HG03064 (cell line): ENCODE measurements around the gene STEEP1.
A peak's percentile ranks its signal among the peaks of the same experiment; 100 is the strongest.

ENCODE experiments used
- ATAC-seq: cut with Tn5 transposase; IDR thresholded peaks from one replicate; pipeline ENCODE4 v1.9.1; 2021; ENCODE audit warnings: low read depth; ENCODE audit not compliant: unreplicated experiment

Gene STEEP1

DNA sequence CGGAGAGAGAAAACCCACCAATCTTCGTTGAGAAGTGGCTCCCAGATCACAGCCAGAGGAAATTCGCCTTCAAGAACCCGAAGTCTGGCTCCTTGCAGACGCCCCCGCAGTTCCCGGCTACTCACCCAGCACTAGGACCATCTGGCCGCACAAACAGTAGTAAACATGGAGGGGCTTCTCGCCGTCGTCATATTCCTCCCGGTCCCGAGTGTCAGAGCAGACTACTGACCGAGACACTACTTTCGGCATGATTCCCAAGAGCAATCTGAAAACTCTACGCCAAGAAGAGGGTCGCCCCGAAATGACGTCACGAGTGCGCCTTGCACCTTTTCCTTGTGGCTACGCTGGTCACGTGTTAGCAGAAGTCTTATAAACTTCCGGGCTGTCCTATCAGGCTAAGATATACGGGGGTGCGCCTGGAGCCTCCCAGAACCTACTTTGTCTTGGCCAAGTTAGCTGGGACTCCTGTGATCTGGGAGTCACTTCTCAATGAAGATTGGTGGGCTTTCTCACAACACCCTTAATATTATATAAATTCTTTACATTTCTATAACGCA, at the start of gene STEEP1:
Gene STEEP1, minus strand, starts transcription at position 303 of the 557 bp plus-strand sequence. Its CDS starts 54 bp downstream, at position 249.
- ATAC-seq = peak; percentile 78

DNA sequence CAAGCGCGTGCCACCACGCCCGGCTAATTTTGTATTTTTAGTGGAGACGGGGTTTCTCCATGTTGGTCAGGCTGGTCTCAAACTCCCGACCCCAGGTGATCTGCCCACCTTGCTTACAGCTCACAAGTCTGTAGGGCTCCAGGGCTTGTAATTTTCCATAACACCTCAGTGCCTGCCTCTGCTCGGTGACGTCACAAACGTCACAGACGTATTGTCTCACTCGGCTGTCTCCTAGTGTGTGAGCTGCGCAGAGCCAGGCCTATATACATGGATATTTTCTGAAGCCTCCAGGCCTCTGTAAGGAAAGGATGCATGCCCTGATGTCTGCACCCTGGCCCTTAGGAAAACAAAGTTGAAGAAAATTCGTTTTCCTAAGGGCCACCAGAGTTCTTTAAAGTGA, 49.6 kb upstream of the STEEP1 start:
- no peak for ATAC-seq

DNA sequence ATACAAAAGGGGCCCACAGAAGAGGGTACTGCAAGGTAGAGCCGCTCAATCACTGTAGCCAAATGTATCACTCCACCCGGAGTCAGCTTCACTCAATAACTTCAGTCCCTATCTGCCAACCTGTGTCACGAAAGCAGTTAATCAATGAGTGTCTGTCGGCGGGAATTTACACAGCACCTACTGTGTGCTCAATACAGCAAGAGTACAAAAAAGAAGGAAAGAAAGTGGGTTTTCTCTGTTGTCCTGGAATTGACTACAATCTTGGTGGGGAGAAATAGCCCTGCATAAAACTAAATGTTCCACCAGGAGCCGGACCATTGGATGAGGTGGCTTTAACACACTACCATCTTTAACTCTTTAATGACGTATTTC, 41.8 kb upstream of the STEEP1 start:
- ATAC-seq = no peak

DNA sequence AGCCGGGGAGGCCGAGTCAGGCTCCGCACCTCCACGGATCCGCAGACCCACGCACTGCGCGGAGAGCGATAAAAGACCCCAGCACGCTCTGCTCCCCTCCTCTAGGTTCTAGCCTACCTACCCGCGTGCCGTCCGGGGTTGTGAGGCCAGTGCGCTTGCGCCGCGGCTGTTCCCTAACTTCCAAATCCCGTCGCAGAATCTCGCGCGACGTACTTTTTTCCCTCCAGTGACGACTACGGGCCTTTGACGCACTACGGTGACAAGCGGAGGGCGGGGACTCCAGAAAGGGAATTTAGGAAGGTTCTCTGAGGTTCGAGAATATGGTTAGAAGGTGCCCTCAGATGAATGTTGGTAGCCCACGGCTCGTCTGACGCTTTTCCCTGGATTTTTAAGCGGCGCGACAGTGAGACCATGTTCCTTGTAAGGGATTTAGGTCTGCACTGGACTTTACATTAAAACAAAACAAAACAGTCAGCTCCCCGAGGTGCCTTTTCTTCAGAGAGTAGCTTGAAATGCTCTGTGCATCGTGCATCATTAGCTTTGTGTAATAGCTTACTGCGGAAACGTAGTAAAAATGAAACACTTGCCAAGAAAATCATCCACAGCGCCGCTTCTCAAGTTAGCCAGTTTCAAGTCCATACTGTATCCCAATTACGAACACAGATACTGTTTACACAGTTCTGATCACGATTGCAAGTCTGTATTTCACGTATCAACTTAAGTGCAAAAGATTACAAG, 41.2 kb upstream of the STEEP1 start, which contains the start of gene NKRF:
Gene NKRF, minus strand, starts transcription at position 145 of the 738 bp plus-strand sequence.
- ATAC-seq = no peak

DNA sequence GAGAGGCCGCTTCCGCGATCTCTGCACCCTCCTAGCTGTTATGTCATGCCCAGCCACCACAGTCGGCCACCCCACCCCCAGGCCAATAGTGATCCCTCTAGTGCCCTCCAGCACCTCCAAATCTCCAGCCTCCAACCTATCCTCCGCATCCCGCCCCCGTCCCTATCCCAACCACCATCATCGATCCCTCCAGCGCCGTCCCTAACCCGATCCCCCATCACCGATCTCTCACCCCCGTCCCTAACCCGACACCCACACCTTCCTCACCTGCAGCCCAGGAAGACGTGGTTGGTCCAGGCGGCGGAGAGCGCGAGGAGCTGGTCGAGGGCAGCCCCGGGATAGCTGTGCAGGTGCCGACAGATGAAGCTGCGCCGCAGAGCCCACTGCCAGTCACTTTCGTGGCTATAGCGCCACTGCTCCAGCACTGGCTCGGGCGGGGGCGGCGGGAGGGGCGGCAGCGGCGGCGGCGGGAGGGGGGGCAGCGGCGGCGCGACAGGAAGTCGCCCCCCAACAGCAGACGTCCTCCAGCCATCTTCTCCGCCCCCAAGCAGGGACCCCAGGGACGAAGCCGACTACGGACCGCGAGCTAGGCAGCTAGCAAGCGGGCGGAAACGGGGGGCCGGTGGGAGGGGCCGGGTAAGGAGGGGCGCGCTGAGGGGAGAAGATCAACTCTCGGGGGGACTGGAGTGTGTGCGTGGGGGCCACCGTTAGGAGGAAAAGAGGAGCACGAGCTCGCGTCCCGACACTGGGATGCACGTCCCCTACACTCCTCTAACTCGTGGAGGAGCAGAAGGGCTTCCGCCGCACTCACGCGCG, 40.5 kb upstream of the STEEP1 start:
- ATAC-seq = no peak

DNA sequence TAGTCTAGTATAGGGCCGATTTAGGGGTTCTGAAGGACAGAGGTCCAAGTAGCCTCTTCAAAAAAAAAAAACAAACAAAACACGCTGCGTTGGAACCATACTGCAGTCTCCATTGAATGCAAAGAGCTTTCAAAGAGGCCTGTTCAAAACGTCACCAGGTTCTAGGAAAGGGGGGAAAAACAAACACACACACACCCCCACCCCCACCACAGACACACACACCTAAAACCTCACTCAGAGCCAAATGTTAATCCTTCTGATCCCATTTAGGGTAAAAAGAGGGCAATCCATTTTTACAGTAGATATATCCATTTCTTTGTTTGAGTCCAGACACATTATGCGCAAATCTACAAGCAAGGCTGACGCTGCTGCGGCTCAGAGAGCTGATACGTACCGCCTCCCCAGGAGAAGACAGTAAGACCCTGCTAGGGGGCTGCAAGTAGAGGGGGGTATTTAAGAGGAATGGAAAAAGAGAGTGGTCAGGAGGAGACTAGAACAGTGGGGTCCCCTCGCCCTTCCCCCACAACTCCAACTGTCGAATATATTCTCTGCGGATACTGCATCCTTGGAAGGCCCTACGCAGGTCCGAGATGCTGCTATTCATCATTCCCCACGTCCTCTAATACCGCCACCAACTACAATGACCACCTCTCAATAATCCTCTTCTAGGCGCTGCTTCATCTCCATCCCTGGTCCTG, 39.7 kb upstream of the STEEP1 start:
- no peak for ATAC-seq

DNA sequence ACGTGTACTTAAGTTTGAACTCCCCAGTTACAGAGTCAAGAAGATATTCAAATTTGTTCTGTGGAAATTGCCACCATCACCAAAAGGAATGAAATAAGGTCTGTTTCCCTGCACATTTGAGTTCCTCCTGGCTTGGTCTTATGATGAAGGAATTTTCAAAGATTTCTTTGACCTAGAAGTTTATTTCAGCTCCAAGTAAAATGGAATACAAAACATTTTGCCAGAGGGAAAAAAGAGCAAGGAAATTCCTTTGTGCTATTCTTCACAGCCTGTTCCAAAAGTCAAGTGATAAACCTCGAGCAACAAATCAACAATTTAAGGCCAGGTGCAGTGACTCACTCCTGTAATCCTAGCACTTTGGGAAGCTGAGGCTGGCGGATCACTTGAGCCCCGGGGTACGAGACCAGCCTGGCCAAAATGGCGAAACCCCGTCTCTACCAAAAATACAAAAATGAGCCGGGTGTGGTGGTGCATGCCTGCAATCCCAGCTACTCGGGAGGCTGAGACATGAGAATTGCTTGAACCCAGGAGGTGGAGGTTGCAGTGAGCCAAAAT, 37.6 kb upstream of the STEEP1 start:
- no peak for ATAC-seq

DNA sequence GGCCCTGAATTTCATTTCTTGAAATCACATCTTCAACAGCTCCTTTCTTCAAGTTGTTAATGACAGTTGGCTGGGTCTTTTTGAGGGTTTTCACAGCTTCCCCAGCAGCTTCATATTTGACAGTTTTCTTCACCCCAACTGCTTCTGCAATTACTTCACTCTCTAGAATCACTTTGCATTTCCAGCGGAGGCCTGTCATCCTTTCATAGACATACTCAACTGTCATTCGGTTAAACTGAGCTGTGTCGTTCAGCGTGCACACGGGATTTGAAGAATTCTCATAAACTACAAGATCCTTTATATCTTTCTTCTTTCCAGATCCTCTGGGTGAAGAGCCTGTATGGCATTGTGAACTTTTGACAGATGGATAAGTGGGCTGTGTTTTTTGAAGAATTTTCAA, 24.6 kb upstream of the STEEP1 start:
- no peak for ATAC-seq

DNA sequence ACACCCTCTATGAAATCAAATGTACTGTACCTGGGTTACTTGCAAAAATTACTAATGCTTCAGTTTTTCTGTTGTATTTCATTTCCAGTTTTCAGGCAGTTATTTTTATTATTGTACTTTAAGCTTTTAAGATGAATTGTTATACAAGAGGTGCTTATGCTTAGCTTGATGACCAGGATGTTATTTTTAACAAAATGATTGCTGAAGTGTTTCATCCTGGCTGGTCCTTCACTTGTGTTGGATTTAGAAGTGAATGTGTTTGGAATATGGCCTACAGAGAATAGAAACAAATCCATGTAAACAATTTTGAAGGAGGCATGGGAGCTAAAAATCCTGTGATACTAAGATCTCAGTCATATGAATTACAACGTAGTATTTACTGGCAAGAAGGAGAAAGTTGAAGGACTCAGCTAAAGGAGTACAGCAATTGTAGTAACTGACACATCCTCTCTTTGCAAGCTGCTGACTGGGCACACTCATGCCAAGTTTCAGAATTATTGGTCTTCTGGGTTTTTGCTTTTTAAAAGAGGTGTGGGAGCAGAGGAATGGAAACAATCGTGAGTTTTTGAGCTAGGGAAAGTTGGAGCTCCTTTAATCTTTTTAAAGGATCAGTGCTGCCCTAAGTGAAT, 18.3 kb upstream of the STEEP1 start:
- no peak for ATAC-seq

DNA sequence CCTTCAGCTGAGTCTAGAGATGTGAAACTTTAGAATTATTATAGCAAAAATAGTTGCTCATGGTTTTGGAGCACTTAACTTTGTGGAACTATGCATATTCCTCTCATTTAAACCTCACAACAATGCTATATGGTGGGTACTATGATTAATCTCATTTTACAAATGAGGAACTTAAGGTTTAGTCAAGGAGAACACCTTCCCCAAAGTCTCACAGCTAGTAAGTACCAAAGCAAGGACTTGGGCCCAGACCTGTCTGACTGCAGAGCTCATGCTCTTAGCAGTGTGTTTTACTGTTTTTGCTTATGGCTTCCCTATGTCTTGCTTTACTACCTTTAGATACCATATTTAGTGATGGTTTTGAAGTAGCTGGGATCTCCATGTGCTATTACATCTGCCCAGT, 14.2 kb upstream of the STEEP1 start:
- ATAC-seq = no peak

DNA sequence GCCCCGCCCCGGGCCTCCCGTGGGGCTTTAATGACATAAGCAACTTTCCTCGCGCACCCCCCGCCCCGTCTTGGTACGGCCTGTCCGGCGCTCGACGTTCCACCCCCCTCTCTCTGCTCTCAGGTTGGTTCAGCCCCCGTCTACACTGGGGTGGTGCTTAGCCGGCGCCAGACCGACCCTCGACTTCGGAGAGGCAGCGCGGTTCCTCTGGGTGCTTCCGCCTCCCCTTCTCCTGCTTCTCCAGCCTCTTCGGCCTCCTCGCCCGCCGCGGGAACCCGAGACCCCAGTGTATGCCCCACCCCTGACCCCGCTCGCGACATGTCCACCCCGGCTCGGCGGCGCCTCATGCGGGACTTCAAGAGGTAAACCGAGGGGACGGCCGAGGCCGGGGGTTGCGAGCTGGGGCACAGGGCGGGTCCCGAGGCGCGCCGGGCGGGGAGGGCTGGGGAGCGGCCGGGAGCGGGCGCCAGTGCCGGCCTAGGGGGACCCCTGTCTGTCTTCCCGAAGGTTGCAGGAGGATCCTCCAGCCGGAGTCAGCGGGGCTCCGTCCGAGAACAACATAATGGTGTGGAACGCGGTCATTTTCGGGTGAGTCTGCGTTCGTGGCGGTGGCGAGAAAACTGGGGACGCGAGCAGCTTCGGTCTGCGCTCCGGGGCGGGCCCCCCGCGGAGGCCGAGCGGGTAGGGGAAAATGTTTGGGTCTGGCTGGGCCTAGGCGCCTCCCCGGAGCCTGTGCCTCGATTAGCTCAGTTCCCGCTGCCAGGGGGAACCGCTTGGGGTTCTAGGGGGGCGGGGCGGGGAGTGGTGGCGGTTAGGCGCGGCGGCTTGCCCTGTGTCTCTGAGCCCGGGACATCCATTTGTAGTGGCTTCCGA, 9.4 kb upstream of the STEEP1 start, which contains the start of gene UBE2A:
Gene UBE2A, plus strand, starts transcription at position 170 of the 873 bp plus-strand sequence. Its CDS starts 149 bp downstream, at position 319.
- peak; percentile 56 for ATAC-seq

DNA sequence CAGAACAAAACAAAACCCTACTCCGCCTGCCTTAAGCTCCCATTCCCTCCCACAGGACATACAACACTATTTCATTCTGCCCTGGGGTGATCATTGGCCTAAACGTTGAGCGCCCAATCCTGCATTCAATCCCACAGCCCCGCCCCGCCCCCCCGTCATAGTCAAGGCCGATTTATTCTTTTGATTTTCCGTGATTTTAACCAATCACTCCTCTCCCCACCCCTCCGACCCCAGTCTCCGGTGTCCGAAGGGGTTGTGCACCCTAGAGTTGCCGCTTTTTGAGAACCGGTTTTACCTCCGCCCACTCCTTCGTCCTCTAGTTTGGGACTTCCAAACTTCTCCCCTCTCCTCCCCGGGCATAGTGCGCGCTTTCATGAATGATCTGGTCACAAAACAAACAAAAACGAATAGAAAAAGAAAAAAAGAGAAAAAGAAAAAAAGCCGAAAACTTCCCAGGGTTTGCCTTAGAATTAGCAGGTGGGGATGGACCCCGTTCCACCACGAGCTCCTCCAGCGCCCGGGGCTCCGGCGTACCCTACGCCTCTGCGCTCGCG, 8.7 kb upstream of the STEEP1 start:
- ATAC-seq = peak; percentile 73

DNA sequence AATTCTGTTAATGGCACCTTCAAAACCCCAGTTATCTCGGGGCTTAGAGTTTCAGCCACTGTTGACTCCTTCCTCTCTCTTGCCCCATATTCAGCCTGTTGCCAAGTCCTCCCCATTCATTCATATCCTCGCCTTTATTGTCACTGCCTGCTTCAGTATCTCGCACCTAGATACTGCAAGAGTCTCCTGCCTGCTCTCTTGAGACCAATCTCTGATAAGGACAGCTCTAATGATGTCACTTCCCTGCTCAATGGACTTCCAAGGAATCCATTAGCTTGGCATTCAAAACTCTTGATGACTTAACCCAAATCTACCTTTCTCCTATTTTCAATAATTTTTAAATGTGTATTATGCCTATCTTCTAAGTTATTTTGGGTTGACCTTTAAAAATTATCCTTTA, 8.0 kb upstream of the STEEP1 start:
- no peak for ATAC-seq

DNA sequence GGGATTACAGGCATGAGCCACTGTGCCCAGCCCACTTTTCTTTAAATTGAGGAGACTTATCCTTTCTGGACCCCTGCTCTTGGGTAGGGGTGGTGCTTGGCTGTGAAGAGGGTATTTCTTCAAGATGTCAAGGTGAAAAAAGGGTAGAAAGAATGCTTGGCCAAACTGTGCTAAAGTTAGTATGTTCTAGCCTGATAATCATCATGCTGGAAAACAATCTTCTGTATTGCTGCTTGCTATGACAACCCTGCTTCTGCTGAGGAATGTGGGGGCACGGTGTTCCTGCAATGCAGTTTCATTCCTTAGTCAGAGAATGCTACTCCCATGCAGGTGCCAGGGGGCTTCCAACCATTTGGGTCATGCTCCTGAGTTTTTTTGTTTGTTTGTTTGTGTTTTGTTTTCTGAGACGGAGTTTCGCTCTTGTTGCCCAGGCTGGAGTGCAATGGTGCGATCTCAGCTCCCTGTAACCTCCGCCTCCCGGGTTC, 5.2 kb upstream of the STEEP1 start:
- no peak for ATAC-seq

DNA sequence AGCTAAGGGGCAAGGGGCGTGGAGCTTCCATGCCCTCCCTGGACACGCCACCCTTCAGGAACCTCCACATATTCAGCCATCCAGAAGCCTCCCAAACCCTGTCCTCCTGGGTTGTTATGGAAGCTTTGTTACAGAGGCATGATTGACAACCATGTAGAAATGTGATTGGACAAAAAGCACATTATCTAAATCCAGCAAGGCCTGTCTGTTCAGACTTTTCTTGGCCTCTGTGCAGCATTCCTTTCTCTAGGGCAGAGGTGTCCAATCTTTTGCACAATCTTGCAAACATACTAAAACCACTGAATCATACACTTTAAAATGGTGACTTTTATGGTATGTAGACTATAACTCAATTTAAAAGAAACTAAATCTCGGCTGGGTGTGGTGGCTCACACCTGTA, 12.7 kb downstream of the STEEP1 start:
- ATAC-seq = no peak

DNA sequence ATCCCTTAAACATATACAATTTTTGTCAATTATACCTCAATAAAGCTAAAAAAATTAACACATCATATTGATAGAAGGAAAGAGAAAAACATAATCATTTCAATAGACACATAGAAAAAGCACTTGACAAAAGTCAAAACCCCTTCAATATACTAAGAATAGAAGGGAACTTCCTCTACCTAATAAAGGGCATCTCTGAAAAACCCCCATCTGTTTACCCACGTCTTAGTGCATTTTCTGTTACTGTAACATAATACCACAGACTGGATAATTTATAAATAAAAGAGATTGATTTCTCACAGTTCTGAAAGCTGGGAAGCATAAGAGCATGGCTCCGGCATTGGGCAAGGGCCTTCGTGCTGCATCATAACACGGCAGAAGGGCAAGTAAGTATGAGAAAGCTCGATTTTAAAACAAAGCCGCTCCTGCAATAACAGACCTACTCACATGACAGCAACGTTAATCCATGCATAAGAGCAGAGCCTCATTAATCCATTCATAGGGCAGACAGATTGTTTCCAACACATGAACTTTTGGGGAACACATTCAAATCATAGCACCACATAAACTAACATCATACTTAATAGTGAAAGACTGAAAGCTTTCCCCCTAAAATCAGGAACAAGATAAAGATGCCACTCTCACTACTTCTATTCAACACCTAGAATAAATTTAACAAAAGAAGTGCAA, 15.7 kb downstream of the STEEP1 start:
- no peak for ATAC-seq

DNA sequence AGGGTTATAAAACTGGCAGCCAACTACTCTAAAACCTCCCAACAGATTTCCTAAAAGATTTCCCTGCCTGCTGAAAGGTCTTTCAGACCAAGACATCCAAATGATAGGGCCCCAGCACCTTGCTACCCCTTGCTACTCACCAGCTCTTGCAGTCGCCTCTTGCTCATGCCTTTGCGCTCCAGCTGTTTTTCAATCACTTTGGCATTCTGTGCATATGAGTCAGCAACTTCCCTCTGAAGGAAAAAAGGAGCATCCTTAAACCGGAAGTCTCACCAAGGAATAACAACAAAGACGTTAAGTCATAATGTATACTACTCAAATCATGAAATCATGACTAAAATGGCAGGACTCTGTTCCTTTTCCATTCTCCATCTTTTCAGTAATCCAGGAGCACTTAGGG, 24.0 kb downstream of the STEEP1 start:
- no peak for ATAC-seq

DNA sequence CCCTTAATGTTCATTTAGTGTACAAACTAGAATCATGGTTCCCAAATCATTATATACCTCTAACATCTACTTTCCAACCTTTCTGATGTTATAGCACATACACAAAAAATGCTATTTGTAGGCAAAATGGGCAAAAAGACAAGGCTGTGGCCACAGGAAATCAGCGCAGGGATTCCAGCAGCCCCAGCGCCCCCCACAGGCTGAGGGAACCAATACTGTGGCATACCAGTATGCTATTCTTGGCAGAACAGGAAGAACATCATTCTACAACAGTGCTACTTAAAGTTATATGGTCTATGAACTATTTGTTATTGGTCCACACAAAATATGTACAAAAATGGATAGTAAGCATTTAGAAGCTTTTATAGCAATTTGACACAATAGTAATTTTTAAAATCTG, 25.3 kb downstream of the STEEP1 start:
- no peak for ATAC-seq
